OCI-M1 (cell line): ENCODE measurements around the gene GAREM1.
A peak's percentile ranks its signal among the peaks of the same experiment; 100 is the strongest.
"Not testable (repeated sequence)": the region's sequence is repeated elsewhere in the genome, so short reads cannot be mapped to it uniquely, and the experiment has no call there.

Source experiments
- DNase-seq: peaks from one replicate; lab custom pipeline; 2025; lab: John Stamatoyannopoulos, UW

The GAREM1 gene

DNA sequence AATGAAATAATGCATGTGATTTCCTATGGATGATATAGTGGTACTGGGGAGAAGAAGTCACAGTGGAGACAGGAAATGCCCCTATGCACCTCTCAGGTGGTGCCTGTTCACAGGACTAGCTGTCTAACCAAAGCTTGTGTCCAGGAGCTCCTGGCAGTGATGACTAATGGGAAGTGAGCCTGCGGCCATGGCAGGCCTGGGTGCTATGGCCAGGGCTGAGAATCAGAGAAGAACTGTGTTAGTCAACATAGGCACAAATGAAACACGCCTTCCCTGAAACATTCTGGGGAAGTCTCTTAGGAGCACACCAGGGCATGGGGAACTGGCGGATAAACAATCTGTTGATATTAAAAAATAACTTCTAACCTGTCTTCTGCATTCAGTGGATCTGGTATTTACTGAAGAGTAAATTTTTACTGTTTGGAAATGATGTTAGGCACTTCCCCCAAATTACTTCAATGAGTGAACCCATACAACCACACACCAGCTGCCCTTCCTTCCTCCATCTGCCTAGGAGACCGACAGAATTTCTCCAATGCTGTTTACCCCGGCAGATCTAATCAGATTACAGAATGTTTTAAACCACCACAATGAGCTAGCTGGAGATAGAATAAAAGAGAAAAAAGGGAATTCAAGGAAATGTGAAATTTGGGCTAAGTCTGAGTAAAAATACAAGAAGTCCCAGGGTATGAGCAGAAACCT is 213.4 kb downstream of the GAREM1 start:
- DNase-seq, result no peak

DNA sequence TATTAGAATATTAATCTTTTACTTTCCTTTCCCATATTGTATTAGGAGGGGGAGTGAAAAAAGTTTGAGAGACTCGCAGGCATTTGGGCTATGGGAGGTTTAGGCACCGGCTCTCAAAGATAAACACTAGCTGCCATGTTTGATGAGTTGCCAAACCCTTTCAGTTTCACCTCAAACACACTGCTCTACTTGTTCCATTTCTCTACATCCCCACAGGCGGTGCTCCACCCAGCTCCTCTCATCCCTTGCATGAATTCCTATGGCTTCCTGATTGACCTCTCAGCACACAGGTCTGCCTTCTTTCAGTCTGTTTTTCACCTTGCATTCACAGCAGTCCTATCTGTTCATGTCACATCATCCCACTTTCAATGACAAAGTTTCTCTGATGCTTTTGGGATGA is 215.1 kb downstream of the GAREM1 start:
- DNase-seq, result no peak

GRCh38 chr18:32252141-32252860 is 218.4 kb downstream of the GAREM1 start:
- no peak for DNase-seq

DNA sequence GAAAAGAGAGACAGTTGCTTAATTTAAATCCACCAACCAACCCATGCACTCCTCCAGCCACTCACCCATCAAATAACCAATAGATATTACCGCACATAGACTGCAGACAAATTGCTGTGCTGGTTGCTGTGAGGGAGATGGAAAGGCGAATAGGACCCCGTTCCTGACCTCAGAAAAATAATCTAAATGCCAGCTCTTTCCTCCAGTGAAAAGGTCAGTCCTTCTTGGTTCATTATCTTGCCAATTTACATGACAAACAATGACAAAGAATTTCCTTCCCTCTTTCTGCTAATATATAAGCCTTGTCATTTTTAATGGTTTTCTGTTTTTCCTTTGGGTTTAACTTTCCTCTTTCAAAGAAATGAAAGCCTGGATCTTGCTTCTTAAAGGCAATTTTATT is 219.2 kb downstream of the GAREM1 start:
- no peak for DNase-seq

DNA sequence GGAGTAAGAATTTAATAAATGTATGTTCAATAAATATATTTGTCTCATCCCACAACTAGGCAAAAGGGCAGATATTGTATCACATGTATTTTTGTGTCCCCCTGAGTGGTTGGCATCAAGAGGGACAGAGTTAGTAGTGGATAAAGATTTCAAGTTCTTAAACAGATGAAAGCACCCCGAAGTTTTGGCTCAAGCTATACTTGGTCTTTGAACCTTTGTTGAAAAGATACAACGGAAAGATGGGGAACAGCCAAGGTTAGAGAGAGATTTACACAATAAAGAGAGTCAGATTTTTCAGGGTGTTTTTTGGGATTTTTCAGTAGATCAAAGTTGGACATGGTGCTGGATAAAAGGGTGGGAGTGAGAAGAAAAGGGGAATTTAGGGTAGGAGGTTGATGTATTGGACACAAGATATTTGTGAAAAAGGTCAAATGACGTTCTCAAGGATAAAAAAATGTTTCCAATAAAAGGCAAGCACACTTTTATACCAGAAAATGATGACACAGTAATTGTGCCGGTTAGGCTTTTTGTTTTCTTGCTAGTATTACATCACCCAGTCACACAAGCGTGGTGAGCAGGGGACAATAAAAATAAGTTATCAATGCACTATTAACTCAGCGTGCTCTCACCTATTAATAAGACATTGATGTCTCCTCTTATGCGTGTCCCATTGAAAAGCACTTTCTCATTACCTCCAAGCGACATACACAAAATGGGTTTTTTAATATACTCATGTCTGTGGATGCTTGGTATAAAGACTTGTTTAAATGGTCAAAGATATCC is 221.3 kb downstream of the GAREM1 start:
- no peak for DNase-seq

- DNase-seq, result no peak
These were observed 225.8 kb downstream of the GAREM1 start for GRCh38 chr18:32244881-32245280.

- no peak for DNase-seq
These were observed 227.3 kb downstream of the GAREM1 start for GRCh38 chr18:32243358-32243757.

- no peak for DNase-seq
These were observed 228.3 kb downstream of the GAREM1 start for GRCh38 chr18:32242395-32242794.

DNA sequence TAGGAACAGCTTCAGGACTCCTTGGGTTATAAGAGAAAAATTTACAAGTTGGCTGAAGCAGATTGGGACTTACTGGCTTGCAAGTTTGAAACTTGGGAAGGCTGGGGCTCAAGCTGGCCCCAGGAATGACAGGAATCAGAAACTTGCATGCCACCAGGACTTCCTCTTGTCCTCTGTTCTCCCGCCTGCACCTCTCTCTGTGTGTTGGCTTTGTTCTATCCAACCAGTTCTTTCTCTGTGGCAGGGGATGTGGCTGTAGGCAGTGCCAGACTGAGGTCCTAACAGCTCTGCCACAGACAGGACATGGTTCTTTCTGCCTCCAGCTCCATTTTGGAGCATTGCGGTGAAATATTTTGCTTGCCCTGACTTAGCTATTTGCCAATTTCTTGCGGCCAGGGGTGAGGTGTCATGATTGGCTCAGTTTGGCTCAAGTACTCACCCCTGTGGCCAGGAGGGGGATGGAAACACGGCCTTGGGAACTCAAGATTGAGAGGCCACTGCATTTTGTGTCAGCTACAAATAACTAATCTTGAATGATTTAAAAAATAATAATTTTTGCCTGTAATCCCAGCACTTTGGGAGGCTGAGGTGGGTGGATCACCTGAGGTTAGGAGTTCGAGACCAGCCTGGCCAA is 231.9 kb downstream of the GAREM1 start:
- DNase-seq, result no peak

GRCh38 chr18:32237049-32237448 is 233.6 kb downstream of the GAREM1 start:
- peak; percentile 7 for DNase-seq

- DNase-seq, result not testable (repeated sequence)
These were observed 237.3 kb downstream of the GAREM1 start for GRCh38 chr18:32233348-32233747.

DNA sequence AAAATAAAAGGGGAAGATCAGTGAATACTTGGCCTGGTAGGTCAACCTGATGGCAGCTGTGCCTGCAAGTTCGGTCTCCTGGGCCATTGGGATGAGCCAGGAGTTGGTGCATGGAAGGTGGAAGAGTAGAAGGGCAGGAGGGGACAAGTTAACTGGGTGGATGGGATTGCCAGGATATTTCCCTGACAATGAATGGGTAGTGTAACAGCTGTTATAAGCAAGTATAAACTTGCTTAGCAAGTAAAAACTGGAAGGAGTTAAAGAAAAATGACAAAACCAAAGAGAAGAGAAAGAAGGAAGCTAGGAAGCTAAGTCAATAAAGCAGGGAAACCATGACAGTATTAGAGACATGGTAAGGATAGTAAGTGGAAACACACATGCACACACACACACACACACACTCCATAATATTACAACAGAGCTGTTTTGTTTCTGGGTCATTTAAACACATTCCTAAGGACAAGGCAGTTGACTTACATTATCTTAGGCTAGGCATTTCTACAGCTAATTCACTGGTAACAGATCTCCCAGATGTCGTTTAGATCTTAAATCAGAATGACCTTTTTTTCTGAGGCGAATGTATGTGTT is 251.2 kb downstream of the GAREM1 start:
- DNase-seq, result no peak

- DNase-seq, result no peak
These were observed 254.3 kb downstream of the GAREM1 start for GRCh38 chr18:32216390-32216789.

- DNase-seq, result no peak
These were observed 257.0 kb downstream of the GAREM1 start for GRCh38 chr18:32213693-32214092.
